CD8-positive, alpha-beta memory T cell (primary cell): ENCODE measurements around the gene FAM13A. TPM values are rescaled to one million over a fixed set of nuclear protein-coding genes. Genes with fewer than 3 reads are reported as not detected.
A peak's percentile ranks its signal among the peaks of the same experiment; 100 is the strongest.
"Not testable (repeated sequence)": the region's sequence is repeated elsewhere in the genome, so short reads cannot be mapped to it uniquely, and the experiment has no call there.

Experiments
- CTCF ChIA-PET: fragments of 350-600 bp; sonication (Branson Sonifier 250); formaldehyde crosslinking; loops from one replicate; lab custom pipeline; 2021; ENCODE audit warnings: antibody characterized with exemption; lab: Charles Lee
- POLR2A ChIA-PET: fragments of 350-600 bp; sonication (Branson Sonifier 250); formaldehyde crosslinking; loops from one replicate; lab custom pipeline; 2021; ENCODE audit warnings: antibody characterized with exemption; lab: Charles Lee
- DNase-seq, 5 donors: peaks; one replicate each; pipeline versions ENCODE4 v3.0.0 to v3.0.0-alpha.2; 2020 to 2022; ENCODE audit warnings: mixed read lengths in 1 of 5
- H3K27ac ChIP-seq: one replicate; pipeline ENCODE4 v1.7.0; 2013; ENCODE audit warnings: low read depth, mild to moderate bottlenecking, low read length, moderate library complexity
- H3K27me3 ChIP-seq: 2 replicates; pipeline ENCODE4 v1.7.0; 2013; ENCODE audit warnings: low read length, mild to moderate bottlenecking; ENCODE audit not compliant: insufficient read depth, poor library complexity, severe bottlenecking
- H3K36me3 ChIP-seq: 2 replicates; pipeline ENCODE4 v1.7.0; 2013; ENCODE audit warnings: mild to moderate bottlenecking, low read length, moderate library complexity; ENCODE audit not compliant: insufficient read depth
- H3K4me1 ChIP-seq: 2 replicates; pipeline ENCODE4 v1.7.0; 2013; ENCODE audit warnings: mild to moderate bottlenecking, low read length, moderate library complexity; ENCODE audit not compliant: insufficient read depth
- H3K4me3 ChIP-seq: 2 replicates; pipeline ENCODE4 v1.7.0; 2013; ENCODE audit warnings: mild to moderate bottlenecking, low read length
- H3K9me3 ChIP-seq: 2 replicates; pipeline ENCODE4 v1.7.0; 2013; ENCODE audit warnings: mild to moderate bottlenecking, low read length
- H3K27ac Mint-ChIP-seq, 8 donors: one replicate each; pipeline ENCODE4 v1.8.0; 2020 to 2021; ENCODE audit warnings: mixed read lengths in 8 of 8, mild to moderate bottlenecking in 6 of 8, inconsistent platforms in 3 of 8, moderate library complexity in 3 of 8
- H3K27me3 Mint-ChIP-seq, 2 donors: one replicate each; pipeline ENCODE4 v1.8.0; 2020 to 2021; ENCODE audit warnings: mixed read lengths in 2 of 2, mild to moderate bottlenecking in 1 of 2, moderate library complexity in 1 of 2
- H3K36me3 Mint-ChIP-seq, 3 donors: one replicate each; pipeline ENCODE4 v1.8.0; 2020 to 2021; ENCODE audit warnings: mixed read lengths in 3 of 3, inconsistent platforms in 1 of 3, mild to moderate bottlenecking in 1 of 3
- H3K4me1 Mint-ChIP-seq, 3 donors: one replicate each; pipeline ENCODE4 v1.8.0; 2020 to 2021; ENCODE audit warnings: mixed read lengths in 3 of 3, inconsistent platforms in 1 of 3, mild to moderate bottlenecking in 1 of 3
- H3K4me3 Mint-ChIP-seq, 7 donors: one replicate each; pipeline ENCODE4 v1.8.0; 2020 to 2021; ENCODE audit warnings: mixed read lengths in 7 of 7, mild to moderate bottlenecking in 6 of 7, moderate library complexity in 4 of 7, inconsistent platforms in 2 of 7
- H3K9me3 Mint-ChIP-seq, 5 donors: one replicate each; pipeline ENCODE4 v1.8.0; 2020 to 2022; ENCODE audit warnings: mixed read lengths in 5 of 5, mild to moderate bottlenecking in 3 of 5, moderate library complexity in 2 of 5, inconsistent platforms in 1 of 5
- polyA plus RNA-seq: library from polyadenylated mRNA; unstranded; fragments of 300-500 nt; fragmentation: Illumina TruSeq; gene quantifications from one replicate; pipeline ENCODE4 v1.2.3, GENCODE V29; 2021
- total RNA-seq, 2 experiments: library from RNA; stranded (reverse); gene quantifications; one replicate each; pipeline ENCODE4 v1.2.3, GENCODE V29; 2021

The FAM13A gene
- total and polyA plus RNA-seq, 3 experiments from 2014 or later = 1.4 to 1.6 (median 1.4) TPM

GRCh38 chr4:89072921-89073320, 15.9 kb upstream of the FAM13A start:
- Histone ChIP-seq H3K9me3 (peaks cover 3% of the 10 kb centered on the region), H3K36me3 (no peaks in the 10 kb centered on the region), H3K4me1 (no peaks in the 10 kb centered on the region), H3K4me3 (no peak overlapping the region), H3K27ac (no peak overlapping the region), H3K27me3 (no peaks in the 10 kb centered on the region)
- H3K27me3 Mint-ChIP-seq = peaks cover 11 to 16% of the 10 kb centered on the region in 2 donors
- no peaks in the 10 kb centered on the region for H3K4me1 Mint-ChIP-seq
- H3K36me3 Mint-ChIP-seq = peaks cover 0 to 8% (median 0%) of the 10 kb centered on the region in 3 donors
- no peak overlapping the region for H3K27ac Mint-ChIP-seq
- H3K4me3 Mint-ChIP-seq = no peak overlapping the region
- peaks cover 5 to 16% (median 12%) of the 10 kb centered on the region in 5 donors for H3K9me3 Mint-ChIP-seq
- ChIA-PET CTCF (no interaction called here), POLR2A (no interaction called here)
- no peak for DNase-seq

GRCh38 chr4:89071311-89071710, 14.3 kb upstream of the FAM13A start:
- Mint-ChIP-seq H3K27ac (peak overlapping the region in 1 of 8 donors; percentile 1), H3K4me3 (no peak overlapping the region), H3K9me3 (peaks cover 0 to 7% (median under 1%) of the 10 kb centered on the region in 5 donors), H3K36me3 (no peaks in the 10 kb centered on the region), H3K27me3 (peaks cover 7 to 12% of the 10 kb centered on the region in 2 donors), H3K4me1 (no peaks in the 10 kb centered on the region)
- POLR2A ChIA-PET = no interaction called here
- H3K27me3 ChIP-seq = no peaks in the 10 kb centered on the region
- no peaks in the 10 kb centered on the region for H3K36me3 ChIP-seq
- DNase-seq = no peak
- H3K4me1 ChIP-seq = no peaks in the 10 kb centered on the region
- no peak overlapping the region for H3K27ac ChIP-seq
- H3K9me3 ChIP-seq = no peaks in the 10 kb centered on the region
- no peak overlapping the region for H3K4me3 ChIP-seq
- CTCF ChIA-PET = no interaction called here

GRCh38 chr4:89070041-89070440, 13.1 kb upstream of the FAM13A start:
- ChIA-PET CTCF (no interaction called here), POLR2A (no interaction called here)
- Mint-ChIP-seq H3K27ac (no peak overlapping the region), H3K4me1 (no peaks in the 10 kb centered on the region), H3K36me3 (no peaks in the 10 kb centered on the region), H3K4me3 (no peak overlapping the region), H3K9me3 (peaks cover 0 to 7% (median 0%) of the 10 kb centered on the region in 5 donors), H3K27me3 (peaks cover 7 to 17% of the 10 kb centered on the region in 2 donors)
- Histone ChIP-seq H3K27me3 (no peaks in the 10 kb centered on the region), H3K4me1 (no peaks in the 10 kb centered on the region), H3K36me3 (no peaks in the 10 kb centered on the region), H3K27ac (no peak overlapping the region), H3K9me3 (no peaks in the 10 kb centered on the region), H3K4me3 (no peak overlapping the region)
- no peak for DNase-seq

GRCh38 chr4:89069481-89069880, 12.5 kb upstream of the FAM13A start:
- H3K4me3 ChIP-seq = no peak overlapping the region
- no peaks in the 10 kb centered on the region for H3K4me1 ChIP-seq
- H3K27ac ChIP-seq = no peak overlapping the region
- peaks cover 7 to 22% of the 10 kb centered on the region in 2 donors for H3K27me3 Mint-ChIP-seq
- no peaks in the 10 kb centered on the region for H3K27me3 ChIP-seq
- H3K9me3 ChIP-seq = no peaks in the 10 kb centered on the region
- H3K9me3 Mint-ChIP-seq = peaks cover 0 to 9% (median 0%) of the 10 kb centered on the region in 5 donors
- H3K36me3 Mint-ChIP-seq = no peaks in the 10 kb centered on the region
- no peak for DNase-seq
- no peaks in the 10 kb centered on the region for H3K4me1 Mint-ChIP-seq
- H3K36me3 ChIP-seq = no peaks in the 10 kb centered on the region
- CTCF ChIA-PET = no interaction called here
- no peak overlapping the region for H3K27ac Mint-ChIP-seq
- POLR2A ChIA-PET = no interaction called here
- H3K4me3 Mint-ChIP-seq = no peak overlapping the region

- no peaks in the 10 kb centered on the region for H3K4me1 ChIP-seq
- no peaks in the 10 kb centered on the region for H3K27me3 ChIP-seq
- ChIA-PET CTCF (no interaction called here), POLR2A (no interaction called here)
- H3K9me3 ChIP-seq = no peaks in the 10 kb centered on the region
- Mint-ChIP-seq H3K27me3 (peaks cover 5 to 22% of the 10 kb centered on the region in 2 donors), H3K4me1 (no peaks in the 10 kb centered on the region), H3K9me3 (peaks cover 0 to 12% (median 4%) of the 10 kb centered on the region in 5 donors), H3K27ac (no peak overlapping the region), H3K36me3 (peaks cover 0 to 4% (median 0%) of the 10 kb centered on the region in 3 donors), H3K4me3 (no peak overlapping the region)
- H3K27ac ChIP-seq = no peak overlapping the region
- no peak overlapping the region for H3K4me3 ChIP-seq
- DNase-seq = no peak
- no peaks in the 10 kb centered on the region for H3K36me3 ChIP-seq
Measured at GRCh38 chr4:89067417-89067816, 10.4 kb upstream of the FAM13A start.

GRCh38 chr4:89064848-89065247, 7.9 kb upstream of the FAM13A start:
- H3K36me3 ChIP-seq = no peaks in the 10 kb centered on the region
- H3K4me1 ChIP-seq = no peaks in the 10 kb centered on the region
- Mint-ChIP-seq H3K27me3 (peaks cover 0 to 21% of the 10 kb centered on the region in 2 donors), H3K9me3 (peaks cover 11 to 31% (median 23%) of the 10 kb centered on the region in 5 donors), H3K36me3 (peaks cover 0 to 16% (median 0%) of the 10 kb centered on the region in 3 donors), H3K27ac (no peak overlapping the region), H3K4me1 (no peaks in the 10 kb centered on the region), H3K4me3 (no peak overlapping the region)
- no peaks in the 10 kb centered on the region for H3K27me3 ChIP-seq
- no peak for DNase-seq
- ChIA-PET POLR2A (no interaction called here), CTCF (no interaction called here)
- H3K4me3 ChIP-seq = no peak overlapping the region
- H3K27ac ChIP-seq = no peak overlapping the region
- no peaks in the 10 kb centered on the region for H3K9me3 ChIP-seq

- H3K4me3 Mint-ChIP-seq, H3K4me1 ChIP-seq, H3K27me3 ChIP-seq, DNase-seq, H3K36me3 ChIP-seq, POLR2A ChIA-PET, H3K9me3 ChIP-seq, H3K4me3 ChIP-seq, H3K27ac Mint-ChIP-seq, CTCF ChIA-PET: not testable (repeated sequence)
- peaks cover 0 to 16% (median 0%) of the 10 kb centered on the region in 3 donors for H3K36me3 Mint-ChIP-seq
- peak overlapping the region; percentile 27 for H3K27ac ChIP-seq
- H3K9me3 Mint-ChIP-seq = peaks cover 11 to 23% (median 21%) of the 10 kb centered on the region in 5 donors
- peaks cover 2 to 10% of the 10 kb centered on the region in 2 donors for H3K27me3 Mint-ChIP-seq
- H3K4me1 Mint-ChIP-seq = peaks cover 0 to 11% (median 6%) of the 10 kb centered on the region in 3 donors
Measured at GRCh38 chr4:89057844-89058243, 859 bp upstream of the FAM13A start.

- H3K27ac ChIP-seq = peak overlapping the region; percentile 27
- peaks cover 0 to 2% of the 10 kb centered on the region in 2 donors for H3K27me3 Mint-ChIP-seq
- H3K27ac Mint-ChIP-seq = no peak overlapping the region
- H3K36me3 ChIP-seq = no peaks in the 10 kb centered on the region
- no peaks in the 10 kb centered on the region for H3K9me3 ChIP-seq
- H3K27me3 ChIP-seq = no peaks in the 10 kb centered on the region
- H3K4me3 Mint-ChIP-seq = no peak overlapping the region
- POLR2A ChIA-PET = no interaction called here
- H3K4me1 ChIP-seq = no peaks in the 10 kb centered on the region
- no peak overlapping the region for H3K4me3 ChIP-seq
- DNase-seq = no peak
- H3K4me1 Mint-ChIP-seq = peaks cover 0 to 11% (median 6%) of the 10 kb centered on the region in 3 donors
- peaks cover 7 to 12% (median 12%) of the 10 kb centered on the region in 5 donors for H3K9me3 Mint-ChIP-seq
- CTCF ChIA-PET = no interaction called here
- peaks cover 0 to 7% (median 0%) of the 10 kb centered on the region in 3 donors for H3K36me3 Mint-ChIP-seq
Measured at GRCh38 chr4:89056292-89056952, 563 bp downstream of the FAM13A start.
